HEK293 (cell line): Measurements from ENCODE around the gene RIT1.

ENCODE experiments used
- CTCF ChIA-PET: fragments of 350-600 bp; formaldehyde crosslinking; extraction: SDS; loops from one replicate; lab custom pipeline; 2021; ENCODE audit warnings: antibody characterized with exemption; lab: Yijun Ruan, JAX
- POLR2A ChIA-PET: fragments of 300-600 bp; formaldehyde crosslinking; extraction: SDS; loops from one replicate; lab custom pipeline; 2020; ENCODE audit warnings: antibody characterized with exemption, inconsistent platforms; lab: Yijun Ruan, JAX
- H3K27ac ChIP-seq: fragments of 200-500 bp; sonication (Bioruptor generic); 2 replicates; pipeline ENCODE4 v1.5.1; 2014; ENCODE audit warnings: low read depth, low read length, control low read depth, inconsistent platforms; ENCODE audit errors: extremely low read depth
- H3K36me3 ChIP-seq, 2 experiments: fragments of 200-500 bp in 1 of 2; sonication (Bioruptor generic) in 1 of 2; 1 replicate in 1 of 2; 2 replicates in 1 of 2; pipeline ENCODE4 v1.5.1; 2014 to 2017; ENCODE audit warnings: inconsistent platforms in 2 of 2, low read length in 2 of 2; ENCODE audit not compliant: control insufficient read depth in 2 of 2, insufficient read depth in 1 of 2
- H3K4me1 ChIP-seq: fragments of 200-500 bp; sonication (Bioruptor generic); 2 replicates; pipeline ENCODE4 v1.5.1; 2014; ENCODE audit warnings: mild to moderate bottlenecking, low read length, inconsistent platforms; ENCODE audit not compliant: control insufficient read depth, insufficient read depth
- H3K4me3 ChIP-seq: 2 replicates; pipeline ENCODE4 v1.5.1; 2011; ENCODE audit warnings: low read depth, mild to moderate bottlenecking, control low read depth, low read length, moderate library complexity
- H3K9me3 ChIP-seq: fragments of 200-500 bp; sonication (Bioruptor generic); 2 replicates; pipeline ENCODE4 v1.5.1; 2014; ENCODE audit warnings: low read depth, low read length, inconsistent platforms; ENCODE audit not compliant: control insufficient read depth, insufficient read depth
- KLF1 ChIP-seq: fragments of 450-650 bp; formaldehyde crosslinking; IDR thresholded peaks from 2 replicates; pipeline ENCODE4 v1.5.1; 2016; ENCODE audit warnings: missing biosample characterization, missing genetic modification characterization
- KLF16 ChIP-seq: fragments of 450-650 bp; formaldehyde crosslinking; IDR thresholded peaks from 2 replicates; pipeline ENCODE4 v1.5.1; 2017; ENCODE audit warnings: missing biosample characterization, missing genetic modification characterization
- KLF17 ChIP-seq: fragments of 450-650 bp; formaldehyde crosslinking; IDR thresholded peaks from 2 replicates; pipeline ENCODE4 v1.5.1; 2016; ENCODE audit warnings: missing biosample characterization, missing genetic modification characterization
- PBX3 ChIP-seq: sonication (generic); formaldehyde crosslinking; IDR thresholded peaks from 2 replicates; pipeline ENCODE4 v1.8.1; 2022; ENCODE audit warnings: mild to moderate bottlenecking, moderate library complexity, missing genetic modification reagents
- PRDM6 ChIP-seq: fragments of 450-650 bp; formaldehyde crosslinking; IDR thresholded peaks from 2 replicates; pipeline ENCODE4 v1.5.1; 2017; ENCODE audit warnings: missing biosample characterization, missing genetic modification characterization
- RBAK ChIP-seq: fragments of 450-650 bp; formaldehyde crosslinking; IDR thresholded peaks from 2 replicates; pipeline ENCODE4 v1.5.1; 2016; ENCODE audit warnings: missing biosample characterization, missing genetic modification characterization
- SP2 ChIP-seq: fragments of 450-650 bp; formaldehyde crosslinking; IDR thresholded peaks from 2 replicates; pipeline ENCODE4 v1.5.1; 2016; ENCODE audit warnings: missing biosample characterization, missing genetic modification characterization
- SP3 ChIP-seq: fragments of 450-650 bp; formaldehyde crosslinking; IDR thresholded peaks from 2 replicates; pipeline ENCODE4 v1.5.1; 2016; ENCODE audit warnings: missing biosample characterization, missing genetic modification characterization
- YY2 ChIP-seq: fragments of 450-650 bp; formaldehyde crosslinking; IDR thresholded peaks from 2 replicates; pipeline ENCODE4 v1.5.1; 2016; ENCODE audit warnings: missing biosample characterization, missing genetic modification characterization
- ZBTB1 ChIP-seq: fragments of 450-650 bp; formaldehyde crosslinking; IDR thresholded peaks from 2 replicates; pipeline ENCODE4 v1.5.1; 2016; ENCODE audit warnings: missing biosample characterization, missing genetic modification characterization
- ZBTB17 ChIP-seq: fragments of 450-650 bp; formaldehyde crosslinking; IDR thresholded peaks from 2 replicates; pipeline ENCODE4 v1.5.1; 2016; ENCODE audit warnings: missing biosample characterization, missing genetic modification characterization
- ZBTB7A ChIP-seq: fragments of 450-650 bp; formaldehyde crosslinking; IDR thresholded peaks from 2 replicates; pipeline ENCODE4 v1.5.1; 2016; ENCODE audit warnings: low read depth, missing biosample characterization, missing genetic modification characterization
- ZBTB8A ChIP-seq: fragments of 450-650 bp; formaldehyde crosslinking; IDR thresholded peaks from 2 replicates; pipeline ENCODE4 v1.5.1; 2016; ENCODE audit warnings: missing biosample characterization, missing genetic modification characterization
- ZFHX2 ChIP-seq: fragments of 450-650 bp; formaldehyde crosslinking; conservative IDR thresholded peaks from 2 replicates; pipeline ENCODE4 v1.5.1; 2016; ENCODE audit warnings: missing biosample characterization, missing genetic modification characterization
- ZNF10 ChIP-seq: fragments of 450-650 bp; formaldehyde crosslinking; IDR thresholded peaks from 2 replicates; pipeline ENCODE4 v1.5.1; 2017; ENCODE audit warnings: missing biosample characterization, missing genetic modification characterization
- ZNF155 ChIP-seq: fragments of 450-650 bp; formaldehyde crosslinking; IDR thresholded peaks from 2 replicates; pipeline ENCODE4 v1.5.1; 2016; ENCODE audit warnings: missing biosample characterization, missing genetic modification characterization
- ZNF157 ChIP-seq: fragments of 450-650 bp; formaldehyde crosslinking; IDR thresholded peaks from 2 replicates; pipeline ENCODE4 v1.5.1; 2016; ENCODE audit warnings: missing biosample characterization, missing genetic modification characterization
- ZNF174 ChIP-seq: fragments of 450-650 bp; formaldehyde crosslinking; IDR thresholded peaks from 2 replicates; pipeline ENCODE4 v1.5.0; 2017; ENCODE audit warnings: missing biosample characterization, mild to moderate bottlenecking, missing genetic modification characterization
- ZNF202 ChIP-seq: fragments of 450-650 bp; formaldehyde crosslinking; IDR thresholded peaks from 2 replicates; pipeline ENCODE4 v1.5.1; 2016; ENCODE audit warnings: missing biosample characterization, missing genetic modification characterization, borderline replicate concordance
- ZNF221 ChIP-seq: fragments of 450-650 bp; formaldehyde crosslinking; IDR thresholded peaks from 2 replicates; pipeline ENCODE4 v1.5.1; 2017; ENCODE audit warnings: missing biosample characterization, missing genetic modification characterization, borderline replicate concordance
- ZNF239 ChIP-seq: fragments of 450-650 bp; formaldehyde crosslinking; IDR thresholded peaks from 2 replicates; pipeline ENCODE4 v1.5.1; 2016; ENCODE audit warnings: missing biosample characterization, missing genetic modification characterization
- ZNF292 ChIP-seq: fragments of 450-650 bp; formaldehyde crosslinking; IDR thresholded peaks from 2 replicates; pipeline ENCODE4 v1.5.1; 2016; ENCODE audit warnings: low read depth, missing biosample characterization, missing genetic modification characterization, borderline replicate concordance
- ZNF341 ChIP-seq: fragments of 450-650 bp; formaldehyde crosslinking; IDR thresholded peaks from 2 replicates; pipeline ENCODE4; 2016; ENCODE audit warnings: low read depth, missing biosample characterization, missing genetic modification characterization
- ZNF473 ChIP-seq: fragments of 450-650 bp; formaldehyde crosslinking; IDR thresholded peaks from 2 replicates; pipeline ENCODE4 v1.5.1; 2017; ENCODE audit warnings: missing biosample characterization, missing genetic modification characterization
- ZNF544 ChIP-seq: fragments of 450-650 bp; formaldehyde crosslinking; IDR thresholded peaks from 2 replicates; pipeline ENCODE4 v1.5.0; 2017; ENCODE audit warnings: missing biosample characterization, missing genetic modification characterization
- ZNF555 ChIP-seq: fragments of 450-650 bp; formaldehyde crosslinking; conservative IDR thresholded peaks from 2 replicates; pipeline ENCODE4 v1.5.1; 2017; ENCODE audit warnings: missing biosample characterization, mild to moderate bottlenecking, missing genetic modification characterization, inconsistent platforms
- ZNF571 ChIP-seq: fragments of 450-650 bp; formaldehyde crosslinking; IDR thresholded peaks from 2 replicates; pipeline ENCODE4 v1.5.0; 2017; ENCODE audit warnings: missing biosample characterization, missing genetic modification characterization
- ZNF629 ChIP-seq: fragments of 450-650 bp; formaldehyde crosslinking; IDR thresholded peaks from 2 replicates; pipeline ENCODE4 v1.5.1; 2017; ENCODE audit warnings: missing biosample characterization, missing genetic modification characterization
- ZNF658 ChIP-seq: fragments of 450-650 bp; formaldehyde crosslinking; IDR thresholded peaks from 2 replicates; pipeline ENCODE4; 2016; ENCODE audit warnings: missing biosample characterization, missing genetic modification characterization
- ZNF704 ChIP-seq: fragments of 450-650 bp; formaldehyde crosslinking; IDR thresholded peaks from 2 replicates; pipeline ENCODE4 v1.5.1; 2016; ENCODE audit warnings: missing biosample characterization, missing genetic modification characterization
- ZNF76 ChIP-seq: fragments of 450-650 bp; formaldehyde crosslinking; IDR thresholded peaks from 2 replicates; pipeline ENCODE4; 2016; ENCODE audit warnings: low read depth, missing biosample characterization, missing genetic modification characterization, borderline replicate concordance
- ZNF777 ChIP-seq: fragments of 450-650 bp; formaldehyde crosslinking; IDR thresholded peaks from 2 replicates; pipeline ENCODE4 v1.5.1; 2017; ENCODE audit warnings: missing biosample characterization, missing genetic modification characterization, borderline replicate concordance
- ZNF837 ChIP-seq: fragments of 450-650 bp; formaldehyde crosslinking; IDR thresholded peaks from 2 replicates; pipeline ENCODE4 v1.5.1; 2016; ENCODE audit warnings: missing biosample characterization, missing genetic modification characterization
- TF ChIP-seq, protein P1 (sequence below): fragments of 450-650 bp; IDR thresholded peaks from 2 replicates; pipeline ENCODE4 v1.5.1; 2018; ENCODE audit warnings: missing biosample characterization, missing genetic modification characterization

The RIT1 gene

DNA sequence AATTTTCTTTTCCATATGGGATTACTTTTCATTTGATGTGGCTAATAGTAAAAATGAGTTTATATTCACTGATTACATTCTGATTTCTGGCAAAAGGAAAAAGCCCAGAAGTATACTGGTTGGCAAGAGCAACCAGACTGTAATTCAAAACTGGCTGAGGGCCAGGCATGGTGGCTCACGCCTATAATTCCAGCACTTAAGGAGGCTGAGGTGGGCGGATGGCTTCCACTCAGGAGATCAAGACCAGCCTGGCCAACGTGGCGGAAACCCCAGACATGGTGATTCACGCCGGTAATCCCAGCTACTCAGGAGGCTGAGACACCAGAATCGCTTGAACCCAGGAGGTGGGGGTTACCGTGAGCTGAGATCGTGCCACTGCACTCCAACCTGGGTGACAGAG, 37.3 kb downstream of the RIT1 start:
- Histone ChIP-seq H3K27ac (no peak overlapping the region), H3K4me3 (no peak overlapping the region), H3K4me1 (peaks cover 4% of the 10 kb centered on the region; the same call in 1 of the 2 replicates), H3K36me3 (no peaks in the 10 kb centered on the region), H3K9me3 (no peaks in the 10 kb centered on the region)
- POLR2A ChIA-PET = no interaction called here
- CTCF ChIA-PET = interaction anchor here (0.6 to 1.4 kb wide), 3 partner anchors 9 to 53 kb away, joined by 4 to 6 read pairs (median 4); partner anchors contain the start of gene GON4L
- TF ChIP-seq ZNF473 (tag by site-specific recombination) (no peak), ZNF555 (no peak), KLF16 (tag by site-specific recombination) (peak; percentile 62; the same call in 1 of the 2 replicates), ZNF777 (tag by site-specific recombination) (no peak), ZBTB8A (tag by site-specific recombination) (0 out of 2 replicates have a peak, but pooled peaks have one; percentile 31), ZBTB17 (tag by site-specific recombination) (peak; percentile 65), ZNF544 (tag by site-specific recombination) (no peak), ZNF571 (tag by site-specific recombination) (no peak), ZNF341 (no peak), ZNF174 (tag by site-specific recombination) (no peak), PRDM6 (tag by site-specific recombination) (peak; percentile 81; the same call in 1 of the 2 replicates), ZNF629 (no peak), SP3 (tag by site-specific recombination) (no peak), ZNF837 (no peak), RBAK (tag by site-specific recombination) (no peak), ZNF221 (tag by site-specific recombination) (no peak), ZFHX2 (peak; percentile 85), PBX3 (CRISPR knock-in tag) (no peak), ZNF704 (tag by site-specific recombination) (no peak), ZNF292 (tag by site-specific recombination) (no peak), SP2 (tag by site-specific recombination) (0 out of 2 replicates have a peak, but pooled peaks have one; percentile 16), ZNF155 (tag by site-specific recombination) (no peak), ZNF157 (tag by site-specific recombination) (no peak), KLF1 (tag by site-specific recombination) (0 out of 2 replicates have a peak, but pooled peaks have one; percentile 43), ZBTB1 (tag by site-specific recombination) (no peak), ZNF239 (tag by site-specific recombination) (no peak), ZNF658 (tag by site-specific recombination) (no peak), ZNF10 (no peak), KLF17 (tag by site-specific recombination) (no peak), ZBTB7A (tag by site-specific recombination) (no peak), ZNF202 (tag by site-specific recombination) (no peak), YY2 (tag by site-specific recombination) (peak; percentile 78; the same call in 1 of the 2 replicates), ZNF76 (tag by site-specific recombination) (no peak)
- TF ChIP-seq, protein P1, sequence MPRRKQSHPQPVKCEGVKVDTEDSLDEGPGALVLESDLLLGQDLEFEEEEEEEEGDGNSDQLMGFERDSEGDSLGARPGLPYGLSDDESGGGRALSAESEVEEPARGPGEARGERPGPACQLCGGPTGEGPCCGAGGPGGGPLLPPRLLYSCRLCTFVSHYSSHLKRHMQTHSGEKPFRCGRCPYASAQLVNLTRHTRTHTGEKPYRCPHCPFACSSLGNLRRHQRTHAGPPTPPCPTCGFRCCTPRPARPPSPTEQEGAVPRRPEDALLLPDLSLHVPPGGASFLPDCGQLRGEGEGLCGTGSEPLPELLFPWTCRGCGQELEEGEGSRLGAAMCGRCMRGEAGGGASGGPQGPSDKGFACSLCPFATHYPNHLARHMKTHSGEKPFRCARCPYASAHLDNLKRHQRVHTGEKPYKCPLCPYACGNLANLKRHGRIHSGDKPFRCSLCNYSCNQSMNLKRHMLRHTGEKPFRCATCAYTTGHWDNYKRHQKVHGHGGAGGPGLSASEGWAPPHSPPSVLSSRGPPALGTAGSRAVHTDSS (tag by site-specific recombination) = no peak
